Mucosa of rectum (tissue), 2 donors: Measurements from ENCODE around the gene ORM2.

Source experiments
- H3K27ac ChIP-seq, 2 donors: one replicate each; pipeline ENCODE4 v1.7.0; 2013; ENCODE audit warnings: inconsistent platforms in 2 of 2, low read depth in 2 of 2, low read length in 2 of 2
- H3K27me3 ChIP-seq, 2 donors: one replicate each; pipeline ENCODE4 v1.7.0; 2013; ENCODE audit warnings: low read length in 2 of 2; ENCODE audit not compliant: control insufficient read depth in 2 of 2, insufficient read depth in 2 of 2
- H3K36me3 ChIP-seq, 2 donors: one replicate each; pipeline ENCODE4 v1.7.0; 2013; ENCODE audit warnings: low read length in 2 of 2; ENCODE audit not compliant: control insufficient read depth in 2 of 2, insufficient read depth in 2 of 2
- H3K4me1 ChIP-seq, 2 donors: one replicate each; pipeline ENCODE4 v1.7.0; 2013; ENCODE audit warnings: low read length in 2 of 2, mild to moderate bottlenecking in 1 of 2; ENCODE audit not compliant: control insufficient read depth in 2 of 2, insufficient read depth in 2 of 2
- H3K4me3 ChIP-seq, 2 donors: one replicate each; pipeline ENCODE4 v1.7.0; 2013; ENCODE audit warnings: low read length in 2 of 2
- H3K9ac ChIP-seq, 2 donors: one replicate each; pipeline ENCODE4 v1.7.0; 2013; ENCODE audit warnings: low read length in 2 of 2, low read depth in 1 of 2, mild to moderate bottlenecking in 1 of 2
- H3K9me3 ChIP-seq, 2 donors: one replicate each; pipeline ENCODE4 v1.7.0; 2013; ENCODE audit warnings: low read length in 2 of 2; ENCODE audit not compliant: control insufficient read depth in 2 of 2
- donor health status: healthy.
- donor health status: Normal muscosa, but diverticular disease.

Gene ORM2

GRCh38 chr9:114341152-114341830, 11.6 kb downstream of the ORM2 start:
- H3K4me3 ChIP-seq, result no peak overlapping the region
- H3K4me1 ChIP-seq, result no peaks in the 10 kb centered on the region
- H3K9ac ChIP-seq, result no peak overlapping the region
- H3K9me3 ChIP-seq, result no peaks in the 10 kb centered on the region
- H3K27me3 ChIP-seq, result no peaks in the 10 kb centered on the region
- no peak overlapping the region for H3K27ac ChIP-seq
- peaks cover 82 to 91% of the 10 kb centered on the region in 2 donors for H3K36me3 ChIP-seq

DNA sequence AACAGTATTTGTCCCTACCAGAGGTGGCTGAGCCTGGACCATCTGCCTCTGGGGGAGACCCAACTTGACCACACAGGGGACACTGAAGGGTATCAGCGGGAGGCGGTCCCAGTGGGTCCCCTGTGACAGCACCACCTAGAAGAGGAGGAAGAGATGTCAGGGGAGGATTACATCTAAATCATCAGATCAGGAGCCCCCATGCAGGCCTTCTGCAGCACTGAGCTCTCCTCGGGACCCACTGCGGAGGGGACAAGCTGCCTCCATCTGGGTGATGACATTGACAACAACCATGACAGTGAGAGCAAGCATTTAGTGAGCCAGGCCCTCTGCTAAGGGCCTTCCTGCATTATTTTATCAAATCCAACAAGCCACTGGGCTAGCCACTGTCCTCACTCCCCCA, 12.3 kb downstream of the ORM2 start:
- Histone ChIP-seq H3K27ac (no peak overlapping the region), H3K9ac (no peak overlapping the region), H3K4me3 (no peak overlapping the region), H3K4me1 (no peaks in the 10 kb centered on the region), H3K36me3 (peaks cover 84 to 92% of the 10 kb centered on the region in 2 donors), H3K9me3 (no peaks in the 10 kb centered on the region), H3K27me3 (no peaks in the 10 kb centered on the region)

- H3K4me3 ChIP-seq, result no peak overlapping the region
- no peaks in the 10 kb centered on the region for H3K9me3 ChIP-seq
- no peaks in the 10 kb centered on the region for H3K27me3 ChIP-seq
- H3K36me3 ChIP-seq, result peaks cover 79 to 87% of the 10 kb centered on the region in 2 donors
- no peak overlapping the region for H3K27ac ChIP-seq
- no peak overlapping the region for H3K9ac ChIP-seq
- H3K4me1 ChIP-seq, result no peaks in the 10 kb centered on the region
These were observed 13.2 kb downstream of the ORM2 start for GRCh38 chr9:114342755-114343440.

- Histone ChIP-seq H3K9me3 (no peaks in the 10 kb centered on the region), H3K4me3 (no peak overlapping the region), H3K9ac (no peak overlapping the region), H3K27me3 (no peaks in the 10 kb centered on the region), H3K36me3 (peaks cover 79 to 87% of the 10 kb centered on the region in 2 donors), H3K4me1 (no peaks in the 10 kb centered on the region), H3K27ac (no peak overlapping the region)
These were observed 14.0 kb downstream of the ORM2 start for GRCh38 chr9:114343471-114344187.

DNA sequence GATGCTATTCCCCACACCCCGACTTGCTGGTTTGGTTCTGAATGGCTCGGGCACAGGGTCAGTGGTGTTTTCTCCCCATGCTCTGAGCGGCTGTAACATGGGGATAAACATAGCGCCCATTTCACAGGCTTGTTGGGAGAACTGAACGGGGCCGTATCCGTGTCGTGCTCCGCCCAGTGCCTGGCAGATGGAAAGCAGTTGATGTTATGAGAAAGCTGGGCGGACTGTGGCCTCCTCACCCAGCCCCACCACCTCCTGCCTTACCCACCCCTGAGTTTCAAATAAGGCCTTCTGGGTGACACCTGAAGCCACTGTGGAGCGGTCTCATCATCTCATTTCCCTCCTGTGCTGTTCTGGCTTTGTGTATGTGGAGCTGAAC, 14.5 kb downstream of the ORM2 start:
- Histone ChIP-seq H3K9ac (no peak overlapping the region), H3K9me3 (no peaks in the 10 kb centered on the region), H3K27me3 (no peaks in the 10 kb centered on the region), H3K4me1 (peaks cover 0 to 2% of the 10 kb centered on the region in 2 donors), H3K4me3 (no peak overlapping the region), H3K27ac (no peak overlapping the region), H3K36me3 (peaks cover 81 to 88% of the 10 kb centered on the region in 2 donors)

DNA sequence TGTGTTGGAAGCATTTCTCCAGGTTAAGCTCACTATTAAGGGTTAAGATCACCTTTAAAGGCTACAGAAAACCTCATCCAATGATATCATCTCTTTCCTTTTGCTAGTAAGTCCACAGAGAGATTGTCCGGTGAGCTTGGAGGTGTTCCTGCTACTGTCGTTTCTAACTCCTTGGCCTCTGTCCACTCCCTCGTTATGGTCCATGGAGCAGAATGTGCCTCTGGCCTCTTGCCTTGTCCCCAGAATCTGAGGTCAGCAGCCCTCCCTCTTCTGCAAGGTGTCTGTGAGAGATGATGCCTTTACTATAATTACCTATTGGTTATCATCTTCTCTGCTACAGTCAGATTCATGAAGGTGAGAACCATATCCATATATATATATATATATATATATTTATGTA, 15.0 kb downstream of the ORM2 start:
- Histone ChIP-seq H3K27ac (no peak overlapping the region), H3K36me3 (peaks cover 83 to 88% of the 10 kb centered on the region in 2 donors), H3K9me3 (no peaks in the 10 kb centered on the region), H3K27me3 (no peaks in the 10 kb centered on the region), H3K4me3 (no peak overlapping the region), H3K9ac (no peak overlapping the region), H3K4me1 (peaks cover 0 to 2% of the 10 kb centered on the region in 2 donors)

GRCh38 chr9:114345493-114346065, 15.9 kb downstream of the ORM2 start:
- Histone ChIP-seq H3K4me1 (peaks cover 0 to 2% of the 10 kb centered on the region in 2 donors), H3K9me3 (no peaks in the 10 kb centered on the region), H3K9ac (no peak overlapping the region), H3K4me3 (no peak overlapping the region), H3K27me3 (no peaks in the 10 kb centered on the region), H3K36me3 (peaks cover 86 to 90% of the 10 kb centered on the region in 2 donors), H3K27ac (no peak overlapping the region)

- no peaks in the 10 kb centered on the region for H3K9me3 ChIP-seq
- no peak overlapping the region for H3K4me3 ChIP-seq
- peaks cover 0 to 2% of the 10 kb centered on the region in 2 donors for H3K4me1 ChIP-seq
- no peaks in the 10 kb centered on the region for H3K27me3 ChIP-seq
- H3K27ac ChIP-seq, result no peak overlapping the region
- no peak overlapping the region for H3K9ac ChIP-seq
- peaks cover 86 to 90% of the 10 kb centered on the region in 2 donors for H3K36me3 ChIP-seq
These were observed 16.5 kb downstream of the ORM2 start for GRCh38 chr9:114346146-114346545.

DNA sequence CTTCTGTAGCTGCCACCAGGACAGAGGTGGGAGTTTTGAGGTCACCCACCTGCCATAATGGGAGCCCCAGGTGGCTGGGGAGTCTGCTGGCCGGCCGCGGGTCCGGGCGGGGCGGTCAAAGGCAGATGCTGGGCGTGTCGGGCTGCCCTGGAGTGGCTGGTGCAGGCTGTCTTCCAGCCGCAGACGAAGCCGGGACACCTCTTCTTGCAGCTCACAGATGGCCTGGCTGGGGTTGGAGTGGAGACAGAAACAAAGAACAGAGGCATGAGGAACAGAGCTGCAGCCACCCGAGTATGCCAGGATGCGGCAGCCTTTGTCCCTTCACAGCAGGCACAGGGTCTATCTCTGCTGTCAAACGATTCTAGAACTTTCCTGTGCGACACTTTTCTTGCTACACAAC, 18.0 kb downstream of the ORM2 start:
- H3K9me3 ChIP-seq, result no peaks in the 10 kb centered on the region
- peaks cover 0 to 2% of the 10 kb centered on the region in 2 donors for H3K4me1 ChIP-seq
- no peak overlapping the region for H3K4me3 ChIP-seq
- H3K27me3 ChIP-seq, result no peaks in the 10 kb centered on the region
- peaks cover 76 to 84% of the 10 kb centered on the region in 2 donors for H3K36me3 ChIP-seq
- H3K9ac ChIP-seq, result no peak overlapping the region
- H3K27ac ChIP-seq, result no peak overlapping the region
